ENCODE results near the gene TPP1. TPM values are rescaled to one million over a fixed set of nuclear protein-coding genes. Genes with fewer than 3 reads are reported as not detected.

The TPP1 gene
- total and polyA plus RNA-seq, 9 of the 15 experiments (the other 6 are each of a cell fraction or from before 2014, with no cell fraction given) = 7.5 to 75.8 (median 15.7) TPM

DNA sequence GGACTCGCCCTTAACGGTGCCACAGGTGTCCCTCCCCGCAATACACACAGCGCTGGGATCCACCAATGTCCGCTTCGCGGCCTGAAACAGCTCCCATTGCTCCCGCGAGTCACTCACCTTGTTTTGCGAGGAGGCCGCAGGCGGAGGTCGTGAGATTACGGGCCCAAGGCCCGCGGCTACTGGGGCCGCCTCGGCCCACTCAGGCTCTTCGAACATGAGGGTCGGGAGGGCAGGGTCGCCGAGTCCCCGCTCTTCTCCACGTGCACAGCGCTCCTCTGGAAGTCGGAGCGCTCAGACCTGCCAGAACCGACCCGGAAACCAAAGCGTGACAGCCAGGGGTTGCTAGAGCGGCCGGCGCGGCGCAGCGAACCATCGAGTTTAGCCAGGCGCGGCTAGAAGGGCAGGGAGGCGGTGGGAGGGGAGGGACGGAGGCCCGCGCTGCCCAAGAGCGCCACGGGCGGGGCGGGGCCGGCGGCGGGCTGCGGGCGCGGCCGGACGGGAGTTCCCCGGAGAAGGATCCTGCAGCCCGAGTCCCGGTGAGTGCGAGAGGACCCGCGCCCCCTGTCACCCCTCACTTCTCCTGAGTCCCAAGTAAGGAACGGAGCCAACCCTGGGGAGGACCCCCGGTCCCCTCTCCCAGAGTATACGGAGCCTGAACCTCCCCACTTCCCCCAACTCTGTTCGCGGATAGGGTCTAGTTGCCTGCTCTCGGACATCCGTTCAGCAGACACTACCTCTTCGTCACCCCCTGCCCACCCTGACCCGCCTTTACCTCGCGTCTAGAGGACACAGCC is 15.7 kb downstream of the TPP1 start, which contains the start of the genes ILK and RRP8 (continued):
- TF ChIP-seq, protein P1, sequence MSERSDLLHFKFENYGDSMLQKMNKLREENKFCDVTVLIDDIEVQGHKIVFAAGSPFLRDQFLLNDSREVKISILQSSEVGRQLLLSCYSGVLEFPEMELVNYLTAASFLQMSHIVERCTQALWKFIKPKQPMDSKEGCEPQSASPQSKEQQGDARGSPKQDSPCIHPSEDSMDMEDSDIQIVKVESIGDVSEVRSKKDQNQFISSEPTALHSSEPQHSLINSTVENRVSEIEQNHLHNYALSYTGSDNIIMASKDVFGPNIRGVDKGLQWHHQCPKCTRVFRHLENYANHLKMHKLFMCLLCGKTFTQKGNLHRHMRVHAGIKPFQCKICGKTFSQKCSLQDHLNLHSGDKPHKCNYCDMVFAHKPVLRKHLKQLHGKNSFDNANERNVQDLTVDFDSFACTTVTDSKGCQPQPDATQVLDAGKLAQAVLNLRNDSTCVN (CRISPR knock-in tag; IDR thresholded peaks at IDR 0.05) = 0 out of 2 replicates have a peak, but pooled peaks have one; percentile 64
- TF ChIP-seq ZNF507 (tag; conservative IDR thresholded peaks at IDR 0.05) = no peak
- TF ChIP-seq RB1 (IDR thresholded peaks at IDR 0.05; ENCODE audit: low read depth) = peak; percentile 95
- TF ChIP-seq ZNF780A (CRISPR knock-in tag; IDR thresholded peaks at IDR 0.05) = no peak
- TF ChIP-seq PYGO2 (tag; IDR thresholded peaks at IDR 0.05) = no peak
- peak; percentile 71; the same call in 1 of the 2 replicates for TF ChIP-seq PML (IDR thresholded peaks at IDR 0.05; ENCODE audit: low read length)
- no peak for TF ChIP-seq MCM5 (IDR thresholded peaks at IDR 0.05; ENCODE audit: low read depth)
- no peak for TF ChIP-seq ZNF134 (CRISPR knock-in tag; conservative IDR thresholded peaks at IDR 0.05)
- TF ChIP-seq, protein P2, sequence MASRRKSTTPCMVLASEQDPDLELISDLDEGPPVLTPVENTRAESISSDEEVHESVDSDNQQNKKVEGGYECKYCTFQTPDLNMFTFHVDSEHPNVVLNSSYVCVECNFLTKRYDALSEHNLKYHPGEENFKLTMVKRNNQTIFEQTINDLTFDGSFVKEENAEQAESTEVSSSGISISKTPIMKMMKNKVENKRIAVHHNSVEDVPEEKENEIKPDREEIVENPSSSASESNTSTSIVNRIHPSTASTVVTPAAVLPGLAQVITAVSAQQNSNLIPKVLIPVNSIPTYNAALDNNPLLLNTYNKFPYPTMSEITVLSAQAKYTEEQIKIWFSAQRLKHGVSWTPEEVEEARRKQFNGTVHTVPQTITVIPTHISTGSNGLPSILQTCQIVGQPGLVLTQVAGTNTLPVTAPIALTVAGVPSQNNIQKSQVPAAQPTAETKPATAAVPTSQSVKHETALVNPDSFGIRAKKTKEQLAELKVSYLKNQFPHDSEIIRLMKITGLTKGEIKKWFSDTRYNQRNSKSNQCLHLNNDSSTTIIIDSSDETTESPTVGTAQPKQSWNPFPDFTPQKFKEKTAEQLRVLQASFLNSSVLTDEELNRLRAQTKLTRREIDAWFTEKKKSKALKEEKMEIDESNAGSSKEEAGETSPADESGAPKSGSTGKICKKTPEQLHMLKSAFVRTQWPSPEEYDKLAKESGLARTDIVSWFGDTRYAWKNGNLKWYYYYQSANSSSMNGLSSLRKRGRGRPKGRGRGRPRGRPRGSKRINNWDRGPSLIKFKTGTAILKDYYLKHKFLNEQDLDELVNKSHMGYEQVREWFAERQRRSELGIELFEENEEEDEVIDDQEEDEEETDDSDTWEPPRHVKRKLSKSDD (conservative IDR thresholded peaks at IDR 0.05; ENCODE audit: low read length) = no peak
- TF ChIP-seq, protein P3, sequence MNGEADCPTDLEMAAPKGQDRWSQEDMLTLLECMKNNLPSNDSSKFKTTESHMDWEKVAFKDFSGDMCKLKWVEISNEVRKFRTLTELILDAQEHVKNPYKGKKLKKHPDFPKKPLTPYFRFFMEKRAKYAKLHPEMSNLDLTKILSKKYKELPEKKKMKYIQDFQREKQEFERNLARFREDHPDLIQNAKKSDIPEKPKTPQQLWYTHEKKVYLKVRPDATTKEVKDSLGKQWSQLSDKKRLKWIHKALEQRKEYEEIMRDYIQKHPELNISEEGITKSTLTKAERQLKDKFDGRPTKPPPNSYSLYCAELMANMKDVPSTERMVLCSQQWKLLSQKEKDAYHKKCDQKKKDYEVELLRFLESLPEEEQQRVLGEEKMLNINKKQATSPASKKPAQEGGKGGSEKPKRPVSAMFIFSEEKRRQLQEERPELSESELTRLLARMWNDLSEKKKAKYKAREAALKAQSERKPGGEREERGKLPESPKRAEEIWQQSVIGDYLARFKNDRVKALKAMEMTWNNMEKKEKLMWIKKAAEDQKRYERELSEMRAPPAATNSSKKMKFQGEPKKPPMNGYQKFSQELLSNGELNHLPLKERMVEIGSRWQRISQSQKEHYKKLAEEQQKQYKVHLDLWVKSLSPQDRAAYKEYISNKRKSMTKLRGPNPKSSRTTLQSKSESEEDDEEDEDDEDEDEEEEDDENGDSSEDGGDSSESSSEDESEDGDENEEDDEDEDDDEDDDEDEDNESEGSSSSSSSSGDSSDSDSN (IDR thresholded peaks at IDR 0.05; ENCODE audit: borderline replicate concordance in 1 of 2, low read depth in 2 of 2, low read length in 2 of 2) = peak; percentile 49 to 80
- TF ChIP-seq PHF20 (IDR thresholded peaks at IDR 0.05; ENCODE audit: partially characterized antibody) = peak; percentile 93
- peak in 2 of 3 experiments; percentile 23 to 73 for TF ChIP-seq YY1 (IDR thresholded peaks at IDR 0.05; ENCODE audit: borderline replicate concordance in 1 of 3, control insufficient read depth in 1 of 3, extremely low read depth in 1 of 3, insufficient read depth in 3 of 3, insufficient read length in 1 of 3, insufficient replicate concordance in 2 of 3, low read depth in 1 of 3, low read length in 2 of 3)
- no peak for TF ChIP-seq BACH1 (tag; IDR thresholded peaks at IDR 0.05)
- TF ChIP-seq, protein P4, sequence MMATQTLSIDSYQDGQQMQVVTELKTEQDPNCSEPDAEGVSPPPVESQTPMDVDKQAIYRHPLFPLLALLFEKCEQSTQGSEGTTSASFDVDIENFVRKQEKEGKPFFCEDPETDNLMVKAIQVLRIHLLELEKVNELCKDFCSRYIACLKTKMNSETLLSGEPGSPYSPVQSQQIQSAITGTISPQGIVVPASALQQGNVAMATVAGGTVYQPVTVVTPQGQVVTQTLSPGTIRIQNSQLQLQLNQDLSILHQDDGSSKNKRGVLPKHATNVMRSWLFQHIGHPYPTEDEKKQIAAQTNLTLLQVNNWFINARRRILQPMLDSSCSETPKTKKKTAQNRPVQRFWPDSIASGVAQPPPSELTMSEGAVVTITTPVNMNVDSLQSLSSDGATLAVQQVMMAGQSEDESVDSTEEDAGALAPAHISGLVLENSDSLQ (IDR thresholded peaks at IDR 0.05) = peak; percentile 56
- TF ChIP-seq BRCA1 (IDR thresholded peaks at IDR 0.05) = no peak
- TF ChIP-seq BRCA1 (CRISPR knock-in tag; IDR thresholded peaks at IDR 0.05) = no peak
- no peak for TF ChIP-seq ZNF253 (CRISPR knock-in tag; conservative IDR thresholded peaks at IDR 0.05)
- no peak for TF ChIP-seq SPI1 (IDR thresholded peaks at IDR 0.05; ENCODE audit: borderline replicate concordance, low read depth, low read length)
- peak; percentile 70; the same call in 1 of the 2 replicates for TF ChIP-seq FOXK1 (CRISPR knock-in tag; IDR thresholded peaks at IDR 0.05; ENCODE audit: borderline replicate concordance)
- TF ChIP-seq HMG20B (CRISPR knock-in tag; IDR thresholded peaks at IDR 0.05) = no peak
- TF ChIP-seq MAZ (CRISPR knock-in tag; conservative IDR thresholded peaks at IDR 0.05 in 1 of 2, IDR thresholded peaks at IDR 0.05 in 1 of 2) = peak; percentile 85 to 97

Data from K562 (cell line).